NCI-H524 (cell line): ENCODE measurements around the gene FRYL.

ENCODE experiments used
- DNase-seq, 2 experiments: peaks; one replicate each; lab custom pipeline; 2025; lab: John Stamatoyannopoulos, UW

Gene FRYL

DNA sequence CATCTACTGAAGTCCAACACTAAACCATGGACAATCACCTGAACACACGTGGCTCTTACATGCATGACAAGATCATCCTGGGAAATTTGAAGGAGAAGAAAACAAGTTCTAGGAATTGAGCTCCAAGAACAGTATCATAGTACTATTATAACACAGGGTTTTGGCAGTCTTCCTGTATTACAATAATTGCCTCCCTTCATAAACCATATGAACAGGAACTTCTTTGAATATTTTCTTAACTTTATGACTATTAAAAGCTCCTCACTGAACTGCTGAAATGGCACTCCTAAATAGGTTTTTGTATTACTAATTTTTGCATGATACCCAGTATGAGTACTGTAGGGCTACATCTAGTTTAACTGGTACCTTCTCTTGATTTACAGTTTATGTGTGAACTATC is 160.0 kb downstream of the FRYL start:
- no peak for DNase-seq

DNA sequence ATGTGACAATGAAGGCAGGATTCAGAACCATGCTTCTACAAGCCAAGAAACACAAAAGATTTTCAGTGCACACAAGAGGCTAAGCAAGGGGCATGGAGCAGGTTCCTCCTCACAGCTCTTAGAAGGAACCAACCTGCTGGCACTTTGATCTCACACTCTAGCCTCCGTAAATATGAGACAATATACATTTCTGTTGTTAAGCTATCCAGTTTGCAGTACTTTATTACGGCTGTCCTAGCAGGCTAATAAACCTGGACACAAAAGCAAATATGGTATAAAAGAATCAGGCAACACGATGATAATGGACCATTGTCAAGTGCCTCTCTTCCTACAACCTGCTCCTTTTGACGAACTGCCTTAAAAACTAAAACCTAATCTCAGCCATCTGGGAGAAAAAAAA is 175.6 kb downstream of the FRYL start:
- peak in 1 of 2 experiments; percentile 53 for DNase-seq

DNA sequence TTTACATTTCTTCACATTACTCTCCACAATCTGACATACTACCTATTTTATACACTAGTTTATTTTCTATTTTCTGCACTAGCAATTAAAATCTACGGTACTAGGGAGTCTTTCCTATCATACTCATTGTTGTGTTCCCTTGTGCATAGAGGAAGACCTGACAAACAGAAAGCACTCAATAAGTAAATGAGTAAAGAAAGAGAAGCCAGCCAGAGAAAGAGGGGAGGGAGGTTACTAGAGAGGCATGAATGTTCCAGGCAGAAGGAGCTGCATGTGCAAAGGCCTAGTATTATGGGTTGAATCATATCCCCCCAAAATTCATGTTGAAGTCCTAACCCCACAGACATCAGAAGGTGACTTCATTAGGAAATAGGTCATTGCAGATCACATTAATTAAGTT is 176.0 kb downstream of the FRYL start:
- no peak for DNase-seq

DNA sequence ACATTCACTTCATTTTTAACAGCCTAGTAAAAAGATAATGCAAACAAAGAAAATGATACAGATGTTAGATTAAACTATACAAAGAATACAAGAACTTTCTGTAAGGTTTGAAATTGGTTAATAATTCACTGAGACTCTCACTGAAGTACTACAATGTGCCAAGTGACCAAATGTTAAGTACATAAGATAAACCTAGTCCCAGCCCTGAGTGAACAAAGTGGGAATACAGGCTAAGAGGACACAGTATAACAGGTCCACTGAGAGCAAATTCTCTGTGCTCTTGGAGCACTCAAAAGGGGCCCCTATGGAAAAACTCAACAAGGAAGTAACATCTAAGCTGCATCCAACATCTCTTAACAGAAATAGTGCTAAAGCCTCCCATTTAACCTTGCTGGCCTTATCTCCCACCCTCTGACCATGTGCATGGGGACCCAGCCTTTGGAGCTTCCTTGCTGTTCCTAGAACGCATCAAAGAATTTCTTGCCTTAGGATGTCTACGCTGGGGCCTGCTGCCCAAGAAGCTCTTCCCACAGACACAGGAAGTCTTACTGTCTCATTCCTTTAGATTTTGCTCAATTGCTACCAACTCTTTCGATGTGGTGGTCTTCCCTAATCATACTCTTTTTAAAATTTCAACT is 176.6 kb downstream of the FRYL start:
- DNase-seq, result no peak

DNA sequence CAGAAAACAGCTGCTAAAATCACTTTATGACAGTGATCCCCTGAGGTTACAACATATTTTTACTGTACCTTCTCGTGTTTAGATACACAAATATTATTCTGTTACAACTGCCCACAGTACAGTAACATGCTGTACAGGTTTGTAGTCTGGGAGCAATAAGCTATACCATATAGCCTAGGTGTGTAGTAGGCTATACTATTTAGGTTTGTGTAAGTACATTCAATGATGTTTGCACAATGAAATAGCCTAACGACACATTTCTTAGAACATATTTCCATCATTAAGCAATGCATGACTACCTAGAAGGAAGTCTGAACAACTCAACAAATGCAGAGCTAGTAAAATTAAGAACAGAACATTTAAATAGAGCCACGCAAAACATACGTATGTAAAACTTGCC is 177.3 kb downstream of the FRYL start:
- no peak for DNase-seq

DNA sequence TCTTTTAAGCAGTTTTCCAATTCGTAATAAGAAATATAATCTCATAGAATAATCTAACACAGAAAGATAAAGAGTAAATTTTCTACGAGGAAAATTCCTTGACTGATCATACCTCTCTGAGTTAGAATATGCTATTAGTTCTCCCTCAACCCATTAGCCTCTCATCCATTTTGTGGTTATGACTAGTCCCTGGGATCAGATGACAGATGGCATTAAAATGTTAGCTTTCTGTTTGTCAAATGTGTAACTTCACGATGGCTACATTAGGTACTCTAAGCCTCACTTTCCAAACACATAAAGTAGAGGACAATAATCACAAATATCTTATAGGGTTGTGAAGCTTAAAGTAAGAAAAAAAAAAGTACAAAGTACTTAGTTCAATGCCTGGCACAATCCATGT is 177.9 kb downstream of the FRYL start:
- peak; percentile 31 to 65 for DNase-seq

DNA sequence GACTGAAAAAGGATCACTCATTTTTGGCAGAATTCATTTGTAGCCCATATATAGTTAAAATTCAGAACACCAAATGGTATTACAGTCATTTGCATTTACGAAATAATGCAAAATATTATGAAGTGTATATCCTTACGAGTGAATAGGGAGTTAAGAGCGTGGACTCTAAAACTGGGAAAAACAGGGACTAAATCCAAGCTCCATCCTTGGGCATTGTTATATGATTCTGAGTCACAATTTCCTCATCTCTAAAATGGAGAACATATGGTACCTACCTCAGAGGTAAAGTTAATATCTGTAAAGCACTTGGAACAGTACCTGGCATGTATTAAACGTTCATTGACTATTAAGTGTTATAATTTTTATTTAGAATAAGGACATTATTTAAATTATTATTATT is 183.7 kb downstream of the FRYL start:
- no peak for DNase-seq

DNA sequence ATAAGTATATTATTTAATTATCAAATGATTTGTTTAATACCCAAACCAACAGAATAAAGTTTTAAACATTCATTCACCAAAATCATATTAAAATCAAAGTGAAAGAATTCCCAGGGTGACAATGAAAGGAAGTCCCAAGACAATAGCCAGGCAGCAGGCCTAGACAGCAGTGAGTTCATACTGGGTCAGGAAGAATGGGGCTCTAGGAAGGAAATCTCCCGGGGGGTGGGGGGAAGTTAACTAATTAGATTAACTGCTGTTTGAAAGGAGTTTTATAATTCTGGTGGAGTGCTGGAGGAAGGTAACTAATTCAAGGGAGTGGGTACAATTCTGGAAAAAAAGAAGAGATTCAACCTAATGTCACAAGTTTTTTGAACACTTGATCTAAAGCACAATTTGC is 185.9 kb downstream of the FRYL start:
- DNase-seq, result peak; percentile 9 to 54

DNA sequence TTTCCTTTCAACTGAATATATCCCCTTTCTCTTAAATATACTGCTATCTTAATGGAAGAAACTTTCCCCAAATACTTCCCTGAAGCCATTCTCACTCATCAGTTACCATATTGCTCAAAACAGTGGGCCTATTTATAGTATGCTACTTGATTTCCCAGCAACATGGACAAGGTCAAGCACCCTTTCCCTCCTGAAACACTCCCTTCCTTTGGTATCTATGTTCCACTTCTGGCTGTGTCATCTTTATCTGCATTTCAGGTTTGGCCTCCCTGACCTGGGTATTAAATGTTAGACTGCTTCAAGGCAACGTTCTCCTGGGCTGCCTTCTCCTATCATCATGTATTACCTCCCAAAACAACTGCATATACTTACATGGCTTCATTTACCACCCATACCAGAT is 188.7 kb downstream of the FRYL start:
- no peak for DNase-seq

DNA sequence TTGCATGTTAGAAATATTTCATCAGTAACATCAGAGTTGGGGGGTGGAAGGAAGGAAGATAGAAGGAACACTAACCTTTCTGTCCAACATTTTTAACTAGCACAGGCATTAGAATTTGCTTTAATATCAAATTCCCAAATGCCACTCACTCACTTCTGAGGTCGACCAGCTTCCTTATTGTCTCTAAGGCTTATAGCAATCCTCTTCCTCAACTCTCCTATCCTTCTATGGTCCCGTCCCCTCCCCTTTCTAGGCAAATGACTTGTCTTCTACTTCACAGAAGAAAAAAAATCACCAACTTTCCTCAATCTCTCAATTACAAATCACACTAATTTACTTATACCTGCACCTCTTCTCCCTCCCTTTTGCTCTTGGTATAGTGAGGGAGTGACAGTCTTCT is 189.2 kb downstream of the FRYL start:
- no peak for DNase-seq

DNA sequence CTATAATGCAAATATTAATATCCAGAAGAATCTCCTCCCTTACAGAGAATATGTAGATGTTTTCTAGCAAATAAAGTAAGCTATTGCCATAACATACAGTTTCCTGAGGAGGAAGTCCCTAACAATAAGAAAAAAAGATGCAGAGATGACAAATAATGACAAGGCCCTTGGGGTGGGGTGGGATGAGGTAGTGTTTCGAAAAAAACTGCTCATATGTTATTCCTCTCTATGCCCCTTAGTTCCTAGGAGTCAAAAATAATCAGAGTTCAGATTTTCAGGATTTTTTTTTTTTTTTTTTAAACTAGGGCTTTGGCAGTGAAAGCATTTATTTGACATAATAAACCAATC is 191.0 kb downstream of the FRYL start:
- no peak for DNase-seq

DNA sequence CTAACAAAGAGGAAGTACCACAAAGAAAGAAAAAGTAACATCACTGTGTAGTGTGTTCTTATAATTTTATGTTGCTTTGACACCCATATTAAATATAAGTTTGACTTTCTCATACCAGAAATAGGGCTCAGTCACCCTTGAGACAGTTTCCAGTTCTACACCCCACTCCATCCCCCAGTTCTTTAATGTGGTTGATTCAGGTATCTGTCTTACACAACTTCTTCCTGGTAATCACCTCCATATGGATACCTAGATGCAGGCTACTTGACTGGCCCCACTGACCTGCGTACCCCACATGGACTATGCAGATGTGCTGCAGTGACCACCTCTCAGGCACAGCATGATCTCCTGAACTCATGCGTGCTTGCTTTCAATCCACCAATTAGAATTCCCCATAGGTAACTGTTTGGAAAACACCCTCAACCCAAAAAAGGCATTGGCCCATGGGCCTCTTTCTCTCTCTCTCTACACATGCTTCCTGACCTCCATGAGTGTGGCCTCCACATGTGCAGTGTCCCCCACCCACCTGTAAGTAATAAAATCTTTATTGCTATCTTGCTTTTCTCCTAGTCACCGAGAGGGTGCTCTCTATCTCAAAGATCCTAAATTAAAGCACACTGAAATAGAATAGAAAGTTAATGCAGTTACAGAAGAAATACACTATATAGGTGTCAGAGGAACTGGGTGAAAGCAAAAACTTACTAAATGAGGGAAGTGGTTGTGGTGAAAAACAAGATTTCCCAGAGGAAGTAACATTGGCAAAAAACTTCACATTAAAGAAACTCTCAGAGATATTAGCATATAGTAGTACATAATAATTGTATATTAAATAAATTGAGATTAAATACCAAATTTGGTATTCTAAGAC is 191.6 kb downstream of the FRYL start:
- no peak for DNase-seq

DNA sequence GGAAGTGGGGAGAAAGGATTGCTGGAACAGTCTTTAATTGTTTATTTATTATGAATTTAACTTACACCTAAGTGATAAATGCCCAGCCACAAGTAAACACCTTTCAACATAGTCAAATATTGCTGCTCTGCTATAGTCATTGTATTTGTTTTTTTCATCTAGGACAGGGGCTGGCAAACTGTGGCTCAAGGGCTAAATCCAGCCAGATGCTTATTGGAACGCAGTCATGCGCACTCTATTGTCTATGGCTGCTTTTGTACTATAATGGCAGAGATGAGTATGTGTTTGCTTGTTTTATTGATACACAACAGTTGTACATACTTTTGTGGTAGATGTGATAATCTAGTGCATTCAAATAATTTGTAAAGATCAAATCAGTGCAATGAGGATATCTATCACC is 194.7 kb downstream of the FRYL start:
- DNase-seq, result no peak

DNA sequence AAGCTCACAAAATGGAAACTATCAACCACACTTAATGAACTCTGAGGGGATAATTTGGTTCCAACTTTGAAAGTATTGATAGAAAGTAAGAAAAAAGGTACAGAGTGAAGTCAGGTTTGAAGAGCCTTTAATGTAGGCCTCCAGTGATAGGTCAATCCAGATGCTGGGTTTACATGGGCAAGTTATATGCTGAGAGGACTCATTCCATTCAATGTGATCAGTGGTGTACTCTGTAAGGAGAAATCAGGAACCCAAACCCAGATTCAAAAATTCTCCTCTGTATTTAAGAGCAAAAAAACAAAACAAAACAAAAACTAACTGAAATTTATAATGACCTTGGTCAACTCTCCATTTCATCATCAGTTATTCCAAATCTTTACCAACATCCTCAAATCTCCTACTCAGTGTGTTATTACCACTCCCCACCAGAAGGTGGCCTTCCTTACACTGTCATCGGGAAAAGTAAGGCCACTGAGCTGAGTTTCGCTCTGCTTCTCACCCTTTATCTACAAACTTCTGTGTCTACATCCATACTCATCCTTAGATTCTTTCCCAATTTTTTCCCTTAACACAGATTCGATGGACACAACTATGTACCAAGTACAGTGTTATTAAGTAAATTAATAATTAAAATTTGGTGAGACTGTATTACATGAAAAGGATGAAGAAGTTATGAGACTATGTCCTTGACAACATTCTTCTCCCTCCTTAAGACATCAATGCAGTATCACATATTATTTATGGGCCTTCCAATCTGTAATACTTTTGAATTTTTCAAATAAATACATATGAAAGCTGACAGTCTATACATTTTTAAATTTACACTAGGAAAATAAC is 201.7 kb downstream of the FRYL start:
- peak; percentile 59 to 70 for DNase-seq

DNA sequence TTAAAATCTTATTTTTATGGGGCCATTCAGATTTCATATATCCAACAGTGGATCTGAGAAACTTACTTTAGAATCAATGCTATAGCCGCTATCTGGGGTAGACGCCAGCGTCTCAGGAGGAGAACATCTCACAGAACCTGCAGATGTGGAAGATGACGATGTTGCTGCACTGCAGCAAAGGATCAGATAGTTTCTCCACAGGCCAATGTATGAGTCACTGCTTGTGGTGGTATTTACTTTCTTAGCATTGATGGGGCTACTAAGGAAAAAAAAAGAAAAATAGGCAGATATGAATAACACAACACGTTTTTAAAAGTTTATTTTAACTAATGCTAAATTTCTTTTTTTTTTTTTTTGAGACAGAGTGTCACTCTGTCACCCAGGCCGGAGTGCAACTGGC is 204.1 kb downstream of the FRYL start:
- DNase-seq, result no peak

DNA sequence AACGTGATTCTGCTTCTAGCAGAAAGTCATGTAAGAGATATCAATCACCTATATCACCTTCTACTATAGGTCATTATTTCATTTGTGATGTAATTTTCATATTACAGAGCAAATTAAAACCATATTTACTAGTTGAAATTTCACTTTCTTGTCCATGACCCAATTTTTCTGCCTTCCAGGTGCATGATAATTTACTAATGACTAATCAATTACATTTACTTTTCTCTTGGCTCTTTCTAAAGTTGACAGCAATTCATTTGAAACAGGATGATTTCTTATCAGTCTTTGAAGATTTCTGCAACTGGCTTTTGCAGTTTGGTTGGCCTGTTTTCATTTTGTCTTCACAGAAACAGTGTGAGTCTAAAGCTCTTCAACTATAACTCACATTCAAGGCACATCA is 208.6 kb downstream of the FRYL start:
- no peak for DNase-seq

DNA sequence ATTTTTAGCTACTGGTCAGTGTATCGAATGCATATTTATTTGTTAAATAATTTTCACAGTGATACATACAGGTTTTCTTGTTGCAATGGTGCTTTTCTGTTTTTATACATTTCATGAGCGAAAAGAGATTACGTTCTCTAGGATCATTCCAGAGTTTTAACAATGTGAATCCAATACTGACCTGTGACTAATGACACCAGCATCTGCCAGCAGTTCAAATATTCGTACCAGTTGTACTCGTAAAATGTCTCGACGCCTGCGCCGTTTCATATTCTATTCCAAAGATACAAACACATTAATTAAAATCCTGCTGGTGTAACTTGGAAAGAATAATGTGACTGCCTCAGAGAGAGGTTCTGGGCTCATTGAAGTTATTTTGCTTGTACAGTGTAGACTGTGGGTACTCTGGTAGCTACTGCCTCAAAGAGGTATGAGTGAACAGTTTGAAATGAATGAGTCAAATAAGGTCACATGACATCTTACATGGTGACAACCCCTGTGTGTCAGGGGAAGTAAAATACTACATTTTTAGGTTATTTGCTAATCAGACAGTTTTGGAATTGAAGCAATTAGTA is 209.3 kb downstream of the FRYL start:
- DNase-seq, result no peak

DNA sequence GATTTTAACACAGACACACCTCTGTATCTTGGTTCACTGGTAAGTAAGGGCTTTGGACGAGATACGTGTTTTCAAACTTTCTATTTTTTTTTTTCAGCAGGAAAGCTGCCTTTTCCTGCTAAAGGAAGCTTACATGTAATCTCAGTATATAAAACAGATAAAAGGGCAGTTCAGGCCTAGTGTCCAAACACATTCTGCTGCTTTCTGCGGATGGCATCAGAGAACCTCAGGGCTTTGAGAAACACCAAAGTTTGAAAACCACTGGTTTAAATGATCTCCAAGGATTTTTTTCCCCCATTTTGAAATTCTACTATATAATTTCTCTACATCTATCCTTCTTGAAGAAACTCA is 214.1 kb downstream of the FRYL start:
- no peak for DNase-seq

DNA sequence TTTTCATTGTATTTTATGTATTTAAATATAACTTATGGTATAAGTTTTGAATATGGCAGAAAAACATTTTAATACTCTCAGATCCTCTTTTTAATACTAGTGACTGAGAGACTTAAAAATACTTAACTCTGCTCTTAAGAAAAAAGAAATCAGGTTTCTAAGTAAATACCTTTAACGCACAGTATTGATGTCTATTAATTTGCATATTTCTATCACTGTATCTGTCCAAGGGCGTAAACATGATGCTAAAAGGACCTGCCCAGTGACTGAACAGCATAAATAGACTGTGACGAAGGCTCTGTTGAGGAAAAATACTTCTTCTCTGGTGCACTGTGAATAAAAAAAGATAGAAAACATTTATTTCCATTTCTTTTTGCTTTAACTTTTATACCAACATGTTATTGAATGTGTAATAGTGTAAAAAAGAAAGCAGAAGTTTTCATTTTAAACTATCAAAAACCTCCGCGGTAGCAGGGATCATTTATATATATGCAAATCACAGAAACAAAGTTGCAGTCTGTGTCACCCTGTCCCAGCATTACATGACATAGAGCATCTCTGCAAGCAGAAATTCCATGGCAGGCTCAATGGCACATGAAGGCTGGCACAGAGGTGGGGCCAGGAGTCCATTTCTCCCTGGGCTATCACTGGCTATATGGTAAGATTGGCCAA is 214.6 kb downstream of the FRYL start:
- DNase-seq, result no peak

DNA sequence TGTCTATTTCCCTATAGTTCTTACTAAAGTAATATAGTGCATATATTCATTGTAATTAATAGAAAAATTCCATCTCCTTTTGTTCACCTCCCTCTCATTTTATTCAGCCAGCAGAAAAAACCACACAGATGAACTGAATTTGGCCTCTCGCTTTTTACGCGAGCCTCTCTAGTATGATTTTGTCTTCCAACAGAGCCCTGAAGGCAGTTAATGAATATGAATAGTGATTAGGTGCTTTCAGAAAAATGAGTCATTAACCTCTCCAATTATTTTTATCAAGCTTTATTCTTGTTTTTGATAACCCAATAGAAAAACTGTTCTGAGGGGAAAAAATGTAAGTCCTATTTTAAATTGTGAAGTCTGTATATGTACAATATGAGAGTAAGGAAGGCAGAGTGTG is 215.9 kb downstream of the FRYL start:
- DNase-seq, result no peak

DNA sequence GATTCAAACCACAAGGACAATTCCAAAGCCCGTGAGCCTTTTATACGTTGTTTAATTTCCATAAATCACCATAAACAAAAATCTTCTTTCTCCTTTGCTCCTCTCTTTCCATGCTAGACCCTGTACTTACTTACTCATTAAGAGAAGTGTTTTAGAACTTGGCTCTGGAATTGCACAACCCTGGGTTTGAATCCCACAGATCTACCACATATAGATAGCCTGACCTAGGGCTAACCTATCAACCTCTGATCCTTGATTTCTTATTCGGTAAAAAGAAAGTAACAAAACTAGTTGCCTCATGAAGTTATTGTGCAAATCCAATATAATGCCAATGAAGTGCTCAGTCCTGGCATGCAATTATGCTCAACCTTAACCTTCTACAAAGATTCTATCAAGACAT is 221.3 kb downstream of the FRYL start:
- no peak for DNase-seq

DNA sequence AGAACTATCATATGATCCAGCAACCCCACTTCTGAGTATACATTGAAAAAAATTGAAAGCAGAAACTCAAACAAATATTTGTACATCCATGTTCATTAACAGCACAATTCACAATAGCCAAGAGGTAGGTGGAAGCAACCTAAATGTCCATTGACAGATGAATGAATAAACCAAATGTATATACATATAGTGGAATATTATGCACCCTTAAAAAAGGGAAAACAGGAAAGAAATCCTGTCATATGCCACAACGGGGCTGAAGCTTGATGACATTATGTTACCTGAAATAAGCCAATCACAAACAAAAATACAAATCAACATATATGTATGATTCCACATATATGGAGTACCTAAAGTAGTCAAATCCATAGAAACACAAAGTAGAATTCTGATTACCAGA is 222.1 kb downstream of the FRYL start:
- DNase-seq, result no peak
